Activated CD4-positive, CD25-positive, alpha-beta regulatory T cell treated with anti-CD3 and anti-CD28 coated beads, Interleukin-2, amount 50 U/mL, for 16 hours (primary cell): Measurements from ENCODE around the gene FOXP2.

Experiments
- DNase-seq: peaks from one replicate; pipeline ENCODE4 v3.0.0-alpha.2; 2020; ENCODE audit warnings: low read depth, low spot score

The FOXP2 gene

GRCh38 chr7:114711241-114711640, 296.6 kb downstream of the FOXP2 start:
- no peak for DNase-seq

- DNase-seq, result no peak
Measured at GRCh38 chr7:114715907-114716306, 301.3 kb downstream of the FOXP2 start.

- DNase-seq, result no peak
Measured at GRCh38 chr7:114718861-114719260, 304.2 kb downstream of the FOXP2 start.

- DNase-seq, result no peak
Measured at GRCh38 chr7:114720725-114721124, 306.1 kb downstream of the FOXP2 start.

- DNase-seq, result no peak
Measured at GRCh38 chr7:114722562-114722961, 307.9 kb downstream of the FOXP2 start.

- DNase-seq, result no peak
Measured at GRCh38 chr7:114723308-114723707, 308.7 kb downstream of the FOXP2 start.

- DNase-seq, result no peak
Measured at GRCh38 chr7:114740095-114740494, 325.5 kb downstream of the FOXP2 start.

GRCh38 chr7:114740941-114741340, 326.3 kb downstream of the FOXP2 start:
- DNase-seq, result no peak

GRCh38 chr7:114741911-114742310, 327.3 kb downstream of the FOXP2 start:
- no peak for DNase-seq
